HEK293T (cell line): ENCODE results near the gene CNTN3.

Source experiments
- ARNT ChIP-seq: fragments of 450-650 bp; IDR thresholded peaks from 2 replicates; pipeline ENCODE4 v1.6.1; 2017; ENCODE audit warnings: mild to moderate bottlenecking
- BHLHE40 ChIP-seq: fragments of 450-650 bp; IDR thresholded peaks from 2 replicates; pipeline ENCODE4 v1.6.1; 2016; ENCODE audit warnings: mild to moderate bottlenecking, moderate library complexity, borderline replicate concordance

DNA sequence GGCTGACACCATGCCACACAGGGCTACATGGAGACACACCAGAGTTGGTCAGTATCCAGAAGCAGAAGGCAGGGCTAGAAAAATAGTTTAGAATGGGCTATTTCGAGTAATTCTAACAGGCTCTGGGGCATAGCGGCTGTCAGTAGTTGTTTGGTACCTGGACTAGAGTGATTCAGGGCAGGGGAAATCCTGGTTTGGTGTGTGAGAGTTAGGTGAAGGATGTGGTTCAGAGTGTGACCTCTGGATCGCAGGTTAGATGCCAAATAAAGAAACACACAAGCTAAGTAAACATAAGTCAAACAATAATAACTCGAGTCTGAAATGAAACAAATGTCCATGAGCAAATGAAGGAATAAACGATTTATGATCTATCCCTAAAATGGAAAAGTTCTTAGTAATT is 31.5 kb downstream of the CNTN3 start:
- TF ChIP-seq BHLHE40 (no peak), ARNT (no peak)
